ENCODE results near the gene CNRIP1.

Gene CNRIP1

GRCh38 chr2:68256093-68256450 lies 63.7 kb downstream of the CNRIP1 start:
- no peak overlapping the region for H3K4me3 ChIP-seq (ENCODE audit: low read depth, low read length)
- no peak overlapping the region for H3K9ac ChIP-seq (ENCODE audit: low read depth, low read length)
- H3K27me3 ChIP-seq (ENCODE audit: control insufficient read depth, insufficient read depth, low read length): no peaks in the 10 kb centered on the region
- H3K36me3 ChIP-seq (ENCODE audit: control insufficient read depth, insufficient read depth, low read length): no peaks in the 10 kb centered on the region
- H3K9me3 ChIP-seq (ENCODE audit: control insufficient read depth, insufficient read depth, low read length): no peaks in the 10 kb centered on the region
- H3K4me1 ChIP-seq (ENCODE audit: control insufficient read depth, insufficient read depth, low read length): peaks cover 3% of the 10 kb centered on the region

- peak overlapping the region; percentile 94 for H3K4me3 ChIP-seq (ENCODE audit: low read depth, low read length)
- H3K9me3 ChIP-seq (ENCODE audit: control insufficient read depth, insufficient read depth, low read length): no peaks in the 10 kb centered on the region
- H3K9ac ChIP-seq (ENCODE audit: low read depth, low read length): peak overlapping the region; percentile 93
- no peaks in the 10 kb centered on the region for H3K36me3 ChIP-seq (ENCODE audit: control insufficient read depth, insufficient read depth, low read length)
- no peaks in the 10 kb centered on the region for H3K27me3 ChIP-seq (ENCODE audit: control insufficient read depth, insufficient read depth, low read length)
- peaks cover 17% of the 10 kb centered on the region for H3K4me1 ChIP-seq (ENCODE audit: control insufficient read depth, insufficient read depth, low read length)
Measured at GRCh38 chr2:68253219-68254068, 66.3 kb downstream of the CNRIP1 start.

DNA sequence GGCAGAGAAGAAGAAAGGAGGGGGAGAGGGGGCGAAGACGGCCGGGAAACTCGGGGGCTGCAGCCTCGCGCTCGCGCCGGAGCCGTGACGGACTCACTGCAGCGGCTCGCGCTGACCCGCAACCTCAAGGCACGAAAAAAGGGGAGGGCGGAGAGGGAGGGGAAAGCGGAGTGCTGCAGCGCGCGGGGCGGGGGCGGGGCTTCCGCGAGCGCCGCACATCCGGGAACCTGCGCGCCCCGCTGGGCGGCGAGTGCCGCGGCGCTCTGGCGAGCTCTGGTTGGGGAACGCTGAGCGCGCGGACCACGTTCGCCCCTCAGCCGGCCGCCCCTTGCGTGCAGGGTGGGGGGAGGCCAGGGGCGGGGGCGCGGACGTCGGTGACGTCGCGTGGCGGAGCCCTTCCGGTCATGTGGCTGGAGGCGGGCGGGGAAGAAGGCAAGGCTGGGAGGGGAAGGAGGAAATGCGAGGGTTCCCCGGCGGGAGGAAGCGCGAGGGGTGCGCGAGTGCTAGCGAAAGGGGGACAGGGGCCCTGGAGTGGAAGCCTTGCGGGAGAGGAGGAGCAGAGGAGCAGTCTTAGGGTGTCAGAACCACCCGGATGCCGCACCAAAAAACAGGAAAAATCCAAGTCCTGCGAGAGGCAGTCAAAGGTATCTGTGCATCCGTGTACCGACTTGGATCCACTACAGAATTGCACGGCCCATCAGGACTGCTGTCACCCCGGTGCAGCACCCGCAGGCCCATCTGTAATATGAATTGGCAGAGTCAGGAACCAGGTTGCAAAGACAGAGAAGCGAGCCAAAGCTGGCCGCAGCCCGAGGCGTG lies 67.1 kb downstream of the CNRIP1 start, which contains the start of gene PPP3R1:
TSS of gene PPP3R1 (minus strand) at position 133 of the 819 bp plus-strand sequence. CDS start 405 bp downstream, outside the sequence.
- no peaks in the 10 kb centered on the region for H3K27me3 ChIP-seq (ENCODE audit: control insufficient read depth, insufficient read depth, low read length)
- no peaks in the 10 kb centered on the region for H3K9me3 ChIP-seq (ENCODE audit: control insufficient read depth, insufficient read depth, low read length)
- H3K36me3 ChIP-seq (ENCODE audit: control insufficient read depth, insufficient read depth, low read length): no peaks in the 10 kb centered on the region
- peak within 1 kb of the TSS; percentile 94 for H3K4me3 ChIP-seq (ENCODE audit: low read depth, low read length)
- H3K9ac ChIP-seq (ENCODE audit: low read depth, low read length): peak within 1 kb of the TSS; percentile 93
- peaks cover 17% of the 10 kb centered on the region for H3K4me1 ChIP-seq (ENCODE audit: control insufficient read depth, insufficient read depth, low read length)

DNA sequence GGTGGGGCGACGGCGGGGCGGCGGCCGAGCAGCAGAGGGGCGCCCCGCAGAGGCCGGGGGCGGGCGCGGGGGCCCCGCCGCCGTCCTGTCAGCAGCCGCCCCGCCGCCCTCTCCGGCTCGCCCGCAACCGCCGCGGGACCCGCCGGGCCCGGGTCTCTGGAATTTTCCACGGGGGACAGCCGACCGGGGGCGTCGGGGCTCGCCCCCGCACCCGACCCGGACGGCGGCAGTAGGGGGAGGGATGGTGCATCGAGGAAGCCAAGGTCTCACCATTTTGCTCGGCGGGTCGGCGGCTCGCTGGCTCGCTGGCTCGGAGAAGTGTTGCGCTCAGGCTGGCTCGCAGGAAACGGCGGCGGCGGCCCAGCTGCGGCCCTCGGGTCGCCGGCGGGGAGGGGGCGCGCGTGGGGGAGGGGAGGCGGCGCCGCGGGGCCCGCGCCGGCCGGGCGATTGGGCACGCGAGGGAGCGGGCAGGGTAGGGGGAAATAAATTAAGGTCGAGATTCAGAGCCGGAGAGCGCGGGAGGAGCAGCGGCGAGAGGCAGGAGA lies 67.8 kb downstream of the CNRIP1 start:
- Histone ChIP-seq H3K9ac (ENCODE audit: low read depth, low read length) (peak overlapping the region; percentile 85), H3K4me3 (ENCODE audit: low read depth, low read length) (peak overlapping the region; percentile 75), H3K36me3 (ENCODE audit: control insufficient read depth, insufficient read depth, low read length) (no peaks in the 10 kb centered on the region), H3K27me3 (ENCODE audit: control insufficient read depth, insufficient read depth, low read length) (no peaks in the 10 kb centered on the region), H3K4me1 (ENCODE audit: control insufficient read depth, insufficient read depth, low read length) (peaks cover 17% of the 10 kb centered on the region), H3K9me3 (ENCODE audit: control insufficient read depth, insufficient read depth, low read length) (no peaks in the 10 kb centered on the region)

- H3K9ac ChIP-seq (ENCODE audit: low read depth, low read length): peak overlapping the region; percentile 77
- no peaks in the 10 kb centered on the region for H3K27me3 ChIP-seq (ENCODE audit: control insufficient read depth, insufficient read depth, low read length)
- H3K9me3 ChIP-seq (ENCODE audit: control insufficient read depth, insufficient read depth, low read length): no peaks in the 10 kb centered on the region
- H3K4me3 ChIP-seq (ENCODE audit: low read depth, low read length): peak overlapping the region; percentile 75
- H3K4me1 ChIP-seq (ENCODE audit: control insufficient read depth, insufficient read depth, low read length): peaks cover 17% of the 10 kb centered on the region
- no peaks in the 10 kb centered on the region for H3K36me3 ChIP-seq (ENCODE audit: control insufficient read depth, insufficient read depth, low read length)
Measured at GRCh38 chr2:68251187-68251854, 68.4 kb downstream of the CNRIP1 start.

DNA sequence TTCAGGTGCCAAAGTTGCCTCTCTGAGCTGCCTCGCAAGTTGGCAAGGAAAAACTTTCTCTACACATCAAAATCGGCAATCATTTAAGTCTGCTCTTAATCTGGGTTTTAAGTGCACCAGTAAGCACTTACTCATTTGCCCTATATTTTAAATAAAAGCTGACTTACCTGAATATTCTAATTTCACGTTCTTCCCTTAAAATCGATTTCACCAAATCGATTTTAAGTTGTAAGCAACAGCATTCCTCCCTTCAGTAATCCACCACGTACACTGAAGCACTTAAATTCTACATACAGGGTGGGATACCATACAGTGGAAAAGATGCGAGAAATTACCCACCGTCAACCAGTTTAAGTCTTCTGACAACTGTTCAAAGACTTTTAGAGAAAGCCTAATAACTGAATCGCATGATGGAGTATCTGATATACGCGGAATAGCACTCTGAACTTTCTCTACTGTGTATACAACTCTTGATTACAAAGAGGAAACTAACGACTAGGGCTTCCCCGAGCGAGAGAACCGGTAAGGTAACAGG lies 69.0 kb downstream of the CNRIP1 start:
- H3K4me1 ChIP-seq (ENCODE audit: control insufficient read depth, insufficient read depth, low read length): peaks cover 15% of the 10 kb centered on the region
- peak overlapping the region; percentile 77 for H3K9ac ChIP-seq (ENCODE audit: low read depth, low read length)
- no peaks in the 10 kb centered on the region for H3K27me3 ChIP-seq (ENCODE audit: control insufficient read depth, insufficient read depth, low read length)
- H3K36me3 ChIP-seq (ENCODE audit: control insufficient read depth, insufficient read depth, low read length): no peaks in the 10 kb centered on the region
- H3K4me3 ChIP-seq (ENCODE audit: low read depth, low read length): peak overlapping the region; percentile 75
- H3K9me3 ChIP-seq (ENCODE audit: control insufficient read depth, insufficient read depth, low read length): no peaks in the 10 kb centered on the region

- Histone ChIP-seq H3K27me3 (ENCODE audit: control insufficient read depth, insufficient read depth, low read length) (no peaks in the 10 kb centered on the region), H3K36me3 (ENCODE audit: control insufficient read depth, insufficient read depth, low read length) (no peaks in the 10 kb centered on the region), H3K9ac (ENCODE audit: low read depth, low read length) (no peak overlapping the region), H3K4me1 (ENCODE audit: control insufficient read depth, insufficient read depth, low read length) (peaks cover 15% of the 10 kb centered on the region), H3K9me3 (ENCODE audit: control insufficient read depth, insufficient read depth, low read length) (no peaks in the 10 kb centered on the region), H3K4me3 (ENCODE audit: low read depth, low read length) (peak overlapping the region; percentile 75)
Measured at GRCh38 chr2:68250196-68250595, 69.6 kb downstream of the CNRIP1 start.

- Histone ChIP-seq H3K27me3 (ENCODE audit: control insufficient read depth, insufficient read depth, low read length) (no peaks in the 10 kb centered on the region), H3K36me3 (ENCODE audit: control insufficient read depth, insufficient read depth, low read length) (no peaks in the 10 kb centered on the region), H3K4me3 (ENCODE audit: low read depth, low read length) (no peak overlapping the region), H3K4me1 (ENCODE audit: control insufficient read depth, insufficient read depth, low read length) (peaks cover 22% of the 10 kb centered on the region), H3K9ac (ENCODE audit: low read depth, low read length) (no peak overlapping the region), H3K9me3 (ENCODE audit: control insufficient read depth, insufficient read depth, low read length) (no peaks in the 10 kb centered on the region)
Measured at GRCh38 chr2:68248806-68249205, 70.9 kb downstream of the CNRIP1 start.

DNA sequence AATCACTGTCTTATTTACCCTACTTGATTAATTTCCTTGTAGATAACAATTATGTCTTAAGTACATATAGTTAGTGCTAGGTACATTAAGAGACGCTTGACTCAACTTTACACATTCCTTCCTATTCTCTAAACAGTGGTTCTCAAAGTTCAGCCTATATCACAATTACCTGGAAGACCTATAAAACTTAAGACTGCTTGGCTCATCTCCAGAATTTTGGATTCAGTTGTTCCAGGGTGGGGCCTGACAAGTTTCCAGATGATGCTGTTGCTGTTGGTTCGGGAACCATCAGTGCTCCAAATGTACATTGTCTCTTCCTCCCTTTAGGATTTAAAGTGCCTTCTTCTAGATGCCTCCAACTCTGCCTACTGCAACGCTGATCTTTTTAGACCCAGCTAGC lies 71.4 kb downstream of the CNRIP1 start:
- Histone ChIP-seq H3K9me3 (ENCODE audit: control insufficient read depth, insufficient read depth, low read length) (no peaks in the 10 kb centered on the region), H3K36me3 (ENCODE audit: control insufficient read depth, insufficient read depth, low read length) (no peaks in the 10 kb centered on the region), H3K9ac (ENCODE audit: low read depth, low read length) (no peak overlapping the region), H3K4me1 (ENCODE audit: control insufficient read depth, insufficient read depth, low read length) (peaks cover 22% of the 10 kb centered on the region), H3K4me3 (ENCODE audit: low read depth, low read length) (no peak overlapping the region), H3K27me3 (ENCODE audit: control insufficient read depth, insufficient read depth, low read length) (no peaks in the 10 kb centered on the region)

DNA sequence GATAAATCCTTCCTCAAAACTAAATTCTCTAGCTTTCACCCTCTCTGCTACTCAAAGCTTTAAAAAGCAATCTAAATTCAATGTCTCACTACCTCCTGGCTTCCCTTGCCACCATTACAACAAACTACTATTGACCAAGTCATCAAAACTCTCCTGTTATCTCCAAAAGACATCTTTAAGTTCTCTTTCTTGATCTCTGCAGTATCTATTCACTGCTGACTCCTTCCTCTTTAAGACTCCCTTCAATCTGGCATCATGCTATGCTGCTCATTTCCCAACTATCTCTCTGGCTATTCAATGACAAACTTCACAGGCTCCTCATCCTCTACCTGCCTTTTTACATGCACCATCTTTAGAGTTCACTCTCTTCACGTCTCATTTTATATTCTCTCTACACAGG lies 73.4 kb downstream of the CNRIP1 start:
- H3K4me1 ChIP-seq (ENCODE audit: control insufficient read depth, insufficient read depth, low read length): peaks cover 22% of the 10 kb centered on the region
- H3K36me3 ChIP-seq (ENCODE audit: control insufficient read depth, insufficient read depth, low read length): no peaks in the 10 kb centered on the region
- no peaks in the 10 kb centered on the region for H3K27me3 ChIP-seq (ENCODE audit: control insufficient read depth, insufficient read depth, low read length)
- no peak overlapping the region for H3K9ac ChIP-seq (ENCODE audit: low read depth, low read length)
- no peaks in the 10 kb centered on the region for H3K9me3 ChIP-seq (ENCODE audit: control insufficient read depth, insufficient read depth, low read length)
- no peak overlapping the region for H3K4me3 ChIP-seq (ENCODE audit: low read depth, low read length)

DNA sequence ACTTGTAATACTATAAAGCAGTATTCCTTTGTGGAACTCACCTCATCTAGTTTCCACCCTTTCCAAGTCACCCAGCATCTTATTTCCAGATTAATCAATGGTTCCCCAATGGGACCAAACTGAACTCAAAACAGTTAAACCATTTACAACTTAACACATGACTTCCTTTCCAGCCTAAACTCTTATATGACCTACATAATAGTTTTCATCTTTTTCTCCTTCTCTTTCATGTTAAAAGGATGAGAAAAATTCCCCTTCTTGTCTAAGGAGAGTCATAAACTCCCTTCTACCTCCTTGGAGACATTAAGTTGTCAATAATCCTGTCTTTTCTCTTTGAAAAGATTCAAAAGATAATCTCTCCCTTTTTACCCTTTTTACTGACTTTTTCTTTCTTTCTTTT lies 74.1 kb downstream of the CNRIP1 start:
- H3K9ac ChIP-seq (ENCODE audit: low read depth, low read length): no peak overlapping the region
- no peak overlapping the region for H3K4me3 ChIP-seq (ENCODE audit: low read depth, low read length)
- H3K36me3 ChIP-seq (ENCODE audit: control insufficient read depth, insufficient read depth, low read length): no peaks in the 10 kb centered on the region
- H3K27me3 ChIP-seq (ENCODE audit: control insufficient read depth, insufficient read depth, low read length): no peaks in the 10 kb centered on the region
- no peaks in the 10 kb centered on the region for H3K9me3 ChIP-seq (ENCODE audit: control insufficient read depth, insufficient read depth, low read length)
- peaks cover 25% of the 10 kb centered on the region for H3K4me1 ChIP-seq (ENCODE audit: control insufficient read depth, insufficient read depth, low read length)

All from iPS-15b (cell line).